Nephron (organoid): ENCODE data around the gene FUNDC1.

Experiments used
- H3K27ac Mint-ChIP-seq, 3 experiments: 2 replicates each; pipeline ENCODE4 v1.8.0; 2020; ENCODE audit warnings: mixed read lengths in 3 of 3, mild to moderate bottlenecking in 2 of 3, moderate library complexity in 1 of 3
- H3K27me3 Mint-ChIP-seq: 2 replicates; pipeline ENCODE4 v1.8.0; 2021; ENCODE audit warnings: low read depth, mild to moderate bottlenecking, moderate library complexity, mixed read lengths
- H3K36me3 Mint-ChIP-seq: 2 replicates; pipeline ENCODE4 v1.8.0; 2020; ENCODE audit warnings: low read depth, mixed read lengths
- H3K4me1 Mint-ChIP-seq: 2 replicates; pipeline ENCODE4 v1.8.0; 2020; ENCODE audit warnings: mixed read lengths
- H3K4me3 Mint-ChIP-seq, 3 experiments: 2 replicates each; pipeline ENCODE4 v1.8.0; 2020; ENCODE audit warnings: mild to moderate bottlenecking in 3 of 3, mixed read lengths in 3 of 3, moderate library complexity in 2 of 3
- H3K9me3 Mint-ChIP-seq: 2 replicates; pipeline ENCODE4 v1.8.0; 2020; ENCODE audit warnings: mixed read lengths
- CTCF ChIP-seq, 3 experiments: fragments of 200-600 bp; sonication (generic); IDR thresholded peaks; one replicate each; pipeline ENCODE4 v1.5.0; 2021; ENCODE audit warnings: antibody characterized with exemption in 3 of 3; ENCODE audit not compliant: unreplicated experiment in 3 of 3

FUNDC1 gene, protein sequence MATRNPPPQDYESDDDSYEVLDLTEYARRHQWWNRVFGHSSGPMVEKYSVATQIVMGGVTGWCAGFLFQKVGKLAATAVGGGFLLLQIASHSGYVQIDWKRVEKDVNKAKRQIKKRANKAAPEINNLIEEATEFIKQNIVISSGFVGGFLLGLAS

GRCh38 chrX:44542567-44543325 lies at the start of gene FUNDC1:
Gene FUNDC1 (minus strand): TSS chrX:44542859. CDS start chrX:44542832, 27 bp downstream.
- Mint-ChIP-seq H3K4me1 (peaks cover 9% of the 10 kb centered on the region), H3K27ac (peak within 1 kb of the TSS; percentile 89 to 99 (median 92)), H3K4me3 (peak within 1 kb of the TSS; percentile 94 to 96 (median 96)), H3K27me3 (no peaks in the 10 kb centered on the region), H3K9me3 (peaks cover 9% of the 10 kb centered on the region), H3K36me3 (peaks cover 18% of the 10 kb centered on the region)
- TF ChIP-seq CTCF (IDR thresholded peaks at IDR 0.05; ENCODE audit: unreplicated experiment in 3 of 3), result peak; percentile 16 to 41 (median 16)

GRCh38 chrX:44585866-44586265 lies 43.2 kb upstream of the FUNDC1 start:
- H3K9me3 Mint-ChIP-seq, result peaks cover 7% of the 10 kb centered on the region
- TF ChIP-seq CTCF (IDR thresholded peaks at IDR 0.05; ENCODE audit: unreplicated experiment in 3 of 3), result no peak
- H3K4me1 Mint-ChIP-seq, result no peaks in the 10 kb centered on the region
- H3K4me3 Mint-ChIP-seq, result no peak overlapping the region
- H3K36me3 Mint-ChIP-seq, result no peaks in the 10 kb centered on the region
- H3K27ac Mint-ChIP-seq, result no peak overlapping the region
- no peaks in the 10 kb centered on the region for H3K27me3 Mint-ChIP-seq

DNA sequence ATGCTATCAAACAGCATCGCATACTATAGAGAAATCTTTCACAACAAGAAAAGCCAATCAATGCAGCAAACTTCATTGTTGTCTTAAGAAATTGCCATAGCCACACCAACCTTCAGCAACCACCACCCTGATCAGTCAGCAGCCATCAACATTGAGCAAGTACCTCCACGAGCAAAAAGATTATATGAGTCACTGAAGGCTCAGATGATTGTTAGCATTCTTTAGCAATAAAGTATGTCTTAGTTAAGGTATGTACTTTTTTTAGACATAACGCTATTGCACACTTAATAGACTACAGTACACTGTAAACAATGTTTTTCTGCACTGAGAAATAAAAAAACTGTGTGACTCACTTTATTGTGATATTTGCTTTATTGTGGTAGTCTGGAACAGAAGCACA lies 37.8 kb upstream of the FUNDC1 start:
- no peak overlapping the region for H3K27ac Mint-ChIP-seq
- no peak for TF ChIP-seq CTCF (IDR thresholded peaks at IDR 0.05; ENCODE audit: unreplicated experiment in 3 of 3)
- no peaks in the 10 kb centered on the region for H3K4me1 Mint-ChIP-seq
- no peaks in the 10 kb centered on the region for H3K36me3 Mint-ChIP-seq
- H3K27me3 Mint-ChIP-seq, result no peaks in the 10 kb centered on the region
- no peak overlapping the region for H3K4me3 Mint-ChIP-seq
- H3K9me3 Mint-ChIP-seq, result peaks cover 16% of the 10 kb centered on the region

GRCh38 chrX:44572340-44572938 lies 29.8 kb upstream of the FUNDC1 start:
- Mint-ChIP-seq H3K36me3 (no peaks in the 10 kb centered on the region), H3K9me3 (peaks cover 31% of the 10 kb centered on the region)

DNA sequence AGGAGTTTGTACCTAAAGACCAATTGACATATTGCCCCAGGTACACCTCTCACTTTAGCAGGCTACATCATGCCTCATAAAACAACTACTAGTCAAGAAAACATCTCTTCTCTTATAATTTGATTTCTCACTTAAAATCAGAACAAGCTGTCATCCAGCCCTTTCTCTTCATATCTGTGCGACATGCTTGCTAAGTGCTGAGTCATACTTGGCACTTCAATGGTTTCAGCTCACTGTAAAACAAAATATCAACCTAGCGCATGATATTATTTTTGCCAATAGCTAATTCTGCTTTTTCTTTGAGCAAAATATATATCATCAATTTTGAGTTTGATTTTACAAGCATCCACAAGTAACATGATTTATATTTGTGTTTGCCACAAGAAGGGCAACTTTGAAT lies 27.9 kb upstream of the FUNDC1 start:
- Mint-ChIP-seq H3K4me3 (no peak overlapping the region), H3K36me3 (no peaks in the 10 kb centered on the region), H3K4me1 (no peaks in the 10 kb centered on the region), H3K9me3 (peaks cover 34% of the 10 kb centered on the region), H3K27me3 (no peaks in the 10 kb centered on the region), H3K27ac (no peak overlapping the region)
- no peak for TF ChIP-seq CTCF (IDR thresholded peaks at IDR 0.05; ENCODE audit: unreplicated experiment in 3 of 3)

More at GRCh38 chrX:44572340-44572938, 29.8 kb upstream of the FUNDC1 start:
- no peak for TF ChIP-seq CTCF (IDR thresholded peaks at IDR 0.05; ENCODE audit: unreplicated experiment in 3 of 3)
- no peak overlapping the region for H3K27ac Mint-ChIP-seq
- no peaks in the 10 kb centered on the region for H3K4me1 Mint-ChIP-seq
- no peak overlapping the region for H3K4me3 Mint-ChIP-seq
- H3K27me3 Mint-ChIP-seq, result no peaks in the 10 kb centered on the region
